Liver (tissue), 9 donors: ENCODE results near the gene FALEC. TPM values are rescaled to one million over a fixed set of nuclear protein-coding genes. Genes with fewer than 3 reads are reported as not detected.

Experiments
- DNase-seq: peaks from one replicate; pipeline ENCODE4 v3.0.0-alpha.2; 2017; ENCODE audit warnings: low spot score
- H3K27ac ChIP-seq, 2 donors: one replicate each; pipeline ENCODE4 v1.7.0; 2013; ENCODE audit warnings: inconsistent platforms in 2 of 2, low read length in 2 of 2, control low read depth in 1 of 2, low read depth in 1 of 2, mild to moderate bottlenecking in 1 of 2
- H3K27me3 ChIP-seq, 4 donors: one replicate each; pipeline versions ENCODE4 v1.6.1 to v1.7.0; 2013; ENCODE audit warnings: low read length in 3 of 4, inconsistent platforms in 1 of 4, mild to moderate bottlenecking in 1 of 4, moderate library complexity in 1 of 4; ENCODE audit not compliant: control insufficient read depth in 4 of 4, insufficient read depth in 4 of 4
- H3K36me3 ChIP-seq, 4 donors: one replicate each; pipeline versions ENCODE4 v1.6.1 to v1.7.0; 2013; ENCODE audit warnings: low read length in 3 of 4, mild to moderate bottlenecking in 3 of 4, low read depth in 1 of 4, moderate library complexity in 1 of 4; ENCODE audit not compliant: control insufficient read depth in 4 of 4, insufficient read depth in 3 of 4
- H3K4me1 ChIP-seq, 4 donors: one replicate each; pipeline versions ENCODE4 v1.6.1 to v1.7.0; 2013; ENCODE audit warnings: low read length in 3 of 4, mild to moderate bottlenecking in 3 of 4, moderate library complexity in 1 of 4; ENCODE audit not compliant: control insufficient read depth in 4 of 4, insufficient read depth in 4 of 4
- H3K4me3 ChIP-seq, 3 donors: one replicate each; pipeline versions ENCODE4 v1.6.1 to v1.7.0; 2013; ENCODE audit warnings: low read length in 3 of 3, control low read depth in 1 of 3, low read depth in 1 of 3, mild to moderate bottlenecking in 1 of 3
- H3K9ac ChIP-seq, 2 donors: one replicate each; pipeline ENCODE4 v1.7.0; 2013; ENCODE audit warnings: low read length in 2 of 2, mild to moderate bottlenecking in 2 of 2, moderate library complexity in 2 of 2, control low read depth in 1 of 2, low read depth in 1 of 2
- H3K9me3 ChIP-seq, 4 donors: one replicate each; pipeline versions ENCODE4 v1.6.1 to v1.7.0; 2013; ENCODE audit warnings: low read length in 3 of 4; ENCODE audit not compliant: control insufficient read depth in 4 of 4
- EGR1 ChIP-seq, 2 donors: IDR thresholded peaks; 2 replicates each; pipeline ENCODE4 v1.6.1; 2016 to 2018; ENCODE audit warnings: antibody characterized with exemption in 2 of 2, low read depth in 2 of 2
- FOXA1 ChIP-seq: IDR thresholded peaks from 2 replicates; pipeline ENCODE4 v1.6.1; 2016; ENCODE audit warnings: antibody characterized with exemption
- FOXA2 ChIP-seq: IDR thresholded peaks from 2 replicates; pipeline ENCODE4 v1.6.1; 2016; ENCODE audit warnings: antibody characterized with exemption
- GABPA ChIP-seq, 2 donors: IDR thresholded peaks in 1 of 2; conservative IDR thresholded peaks in 1 of 2; 2 replicates each; pipeline ENCODE4 v1.6.1; 2016; ENCODE audit warnings: antibody characterized with exemption in 2 of 2, mild to moderate bottlenecking in 1 of 2, moderate library complexity in 1 of 2
- HNF4A ChIP-seq, 2 donors: conservative IDR thresholded peaks; 2 replicates each; pipeline ENCODE4 v1.6.1; 2016; ENCODE audit warnings: antibody characterized with exemption in 2 of 2, mild to moderate bottlenecking in 2 of 2
- HNF4G ChIP-seq: IDR thresholded peaks from 2 replicates; pipeline ENCODE4 v1.6.1; 2016; ENCODE audit warnings: antibody characterized with exemption
- NR2F2 ChIP-seq: IDR thresholded peaks from 2 replicates; pipeline ENCODE4 v1.6.1; 2016; ENCODE audit warnings: antibody characterized with exemption
- RAD21 ChIP-seq, 2 donors: IDR thresholded peaks; 2 replicates each; pipeline ENCODE4 v1.6.1; 2016; ENCODE audit warnings: antibody characterized with exemption in 2 of 2, mild to moderate bottlenecking in 2 of 2
- RXRA ChIP-seq, 2 donors: IDR thresholded peaks; 2 replicates each; pipeline ENCODE4 v1.6.1; 2017 to 2018; ENCODE audit warnings: antibody characterized with exemption in 2 of 2, mild to moderate bottlenecking in 1 of 2
- SP1 ChIP-seq: IDR thresholded peaks from 2 replicates; pipeline ENCODE4 v1.6.1; 2018; ENCODE audit warnings: antibody characterized with exemption, mild to moderate bottlenecking
- TAF1 ChIP-seq: conservative IDR thresholded peaks from 2 replicates; pipeline ENCODE4 v1.6.1; 2016; ENCODE audit warnings: antibody characterized with exemption, mild to moderate bottlenecking
- YY1 ChIP-seq: IDR thresholded peaks from 2 replicates; pipeline ENCODE4 v1.6.1; 2016; ENCODE audit warnings: antibody characterized with exemption, mild to moderate bottlenecking
- ZBTB33 ChIP-seq: IDR thresholded peaks from 2 replicates; pipeline ENCODE4 v1.6.1; 2016; ENCODE audit warnings: antibody characterized with exemption
- WGBS: extraction: QIAGEN DNeasy Blood & Tissue Kit; methylation state at CpG from one replicate; pipeline ENCODE4 v1.1.7; 2013; 5-methylcytosine and 5-hydroxymethylcytosine counted together
- polyA plus RNA-seq, 2 donors: library from polyadenylated mRNA; stranded (reverse) in 1 of 2; unstranded in 1 of 2; fragments of 200-250 nt in 1 of 2; fragments of >200 nt in 1 of 2; fragmentation: Nextera tagmentation in 1 of 2; extraction: Ambion mirVana in 1 of 2; gene quantifications; one replicate each; pipeline versions ENCODE4 v1.2.1 to v1.2.3, GENCODE V29; 2013 to 2015
- total RNA-seq, 2 donors: library from RNA; depleted of rRNA; stranded (reverse); fragments of >200 nt; gene quantifications; one replicate each; pipeline ENCODE4 v1.2.3, GENCODE V29; 2014
- TF ChIP-seq, protein P1 (sequence below): fragments of 150-350 bp; IDR thresholded peaks from 2 replicates; pipeline ENCODE4 v1.5.1; 2017; ENCODE audit warnings: improper control_type of control experiment, low read depth, low read length; ENCODE audit not compliant: missing input control
- TF ChIP-seq, protein P2 (sequence below): IDR thresholded peaks from 2 replicates; pipeline ENCODE4 v1.6.1; 2016; ENCODE audit warnings: antibody characterized with exemption
- TF ChIP-seq, protein P3 (sequence below): IDR thresholded peaks from 2 replicates; pipeline ENCODE4 v1.6.1; 2016; ENCODE audit warnings: antibody characterized with exemption
- TF ChIP-seq, protein P4 (sequence below): IDR thresholded peaks from 2 replicates; pipeline ENCODE4 v1.6.1; 2016; ENCODE audit warnings: antibody characterized with exemption, mild to moderate bottlenecking
- donor health status: healthy.
- donor health status: healthy.
- donor health status: healthy.
- donor health status: healthy.
- donor health status: healthy.

The FALEC gene
- total and polyA plus RNA-seq, 4 donors = not detected

DNA sequence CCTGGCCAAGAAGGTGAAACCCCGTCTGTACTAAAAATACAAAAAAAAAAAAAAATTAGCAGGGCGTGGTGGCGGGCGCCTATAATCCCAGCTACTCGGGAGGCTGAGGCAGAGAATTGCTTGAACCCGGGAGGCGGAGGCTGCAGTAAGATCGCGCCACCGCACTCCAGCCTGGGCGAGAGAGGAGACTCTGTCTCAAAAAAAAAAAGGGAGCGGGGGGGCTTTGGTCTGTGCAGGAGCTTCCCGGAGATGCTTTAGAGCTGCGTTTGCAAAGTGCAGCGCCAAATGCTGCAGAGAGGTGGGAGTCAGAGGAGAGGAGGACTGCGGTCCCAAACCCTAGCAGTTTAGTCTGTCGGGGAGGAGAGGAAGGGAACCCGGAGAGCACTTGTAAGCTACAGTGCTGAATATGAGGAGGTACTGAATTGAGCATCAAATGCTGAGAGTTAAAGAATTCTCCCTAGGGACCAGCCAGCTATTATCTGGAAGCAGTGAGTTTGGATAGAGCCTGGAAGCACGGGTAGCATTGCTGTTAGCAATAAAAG is 569 bp downstream of the FALEC start:
- H3K9me3 ChIP-seq = no peaks in the 10 kb centered on the region
- WGBS = 9% methylated on average over 19 of the region's 19 CpGs
- H3K36me3 ChIP-seq = no peaks in the 10 kb centered on the region
- no peak overlapping the region for H3K27ac ChIP-seq
- DNase-seq = no peak
- TF ChIP-seq SP1 (no peak), HNF4G (no peak), FOXA1 (no peak), YY1 (no peak), ZBTB33 (no peak), NR2F2 (no peak), HNF4A (conservative IDR thresholded peaks at IDR 0.05) (no peak), FOXA2 (no peak), GABPA (IDR thresholded peaks at IDR 0.05 in 1 of 2, conservative IDR thresholded peaks at IDR 0.05 in 1 of 2) (no peak), EGR1 (IDR thresholded peaks at IDR 0.05; ENCODE audit: low read depth in 2 of 2) (no peak), RAD21 (IDR thresholded peaks at IDR 0.05) (no peak), RXRA (IDR thresholded peaks at IDR 0.05) (no peak), TAF1 (no peak)
- TF ChIP-seq, protein P1, sequence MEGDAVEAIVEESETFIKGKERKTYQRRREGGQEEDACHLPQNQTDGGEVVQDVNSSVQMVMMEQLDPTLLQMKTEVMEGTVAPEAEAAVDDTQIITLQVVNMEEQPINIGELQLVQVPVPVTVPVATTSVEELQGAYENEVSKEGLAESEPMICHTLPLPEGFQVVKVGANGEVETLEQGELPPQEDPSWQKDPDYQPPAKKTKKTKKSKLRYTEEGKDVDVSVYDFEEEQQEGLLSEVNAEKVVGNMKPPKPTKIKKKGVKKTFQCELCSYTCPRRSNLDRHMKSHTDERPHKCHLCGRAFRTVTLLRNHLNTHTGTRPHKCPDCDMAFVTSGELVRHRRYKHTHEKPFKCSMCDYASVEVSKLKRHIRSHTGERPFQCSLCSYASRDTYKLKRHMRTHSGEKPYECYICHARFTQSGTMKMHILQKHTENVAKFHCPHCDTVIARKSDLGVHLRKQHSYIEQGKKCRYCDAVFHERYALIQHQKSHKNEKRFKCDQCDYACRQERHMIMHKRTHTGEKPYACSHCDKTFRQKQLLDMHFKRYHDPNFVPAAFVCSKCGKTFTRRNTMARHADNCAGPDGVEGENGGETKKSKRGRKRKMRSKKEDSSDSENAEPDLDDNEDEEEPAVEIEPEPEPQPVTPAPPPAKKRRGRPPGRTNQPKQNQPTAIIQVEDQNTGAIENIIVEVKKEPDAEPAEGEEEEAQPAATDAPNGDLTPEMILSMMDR = no peak
- TF ChIP-seq, protein P2, sequence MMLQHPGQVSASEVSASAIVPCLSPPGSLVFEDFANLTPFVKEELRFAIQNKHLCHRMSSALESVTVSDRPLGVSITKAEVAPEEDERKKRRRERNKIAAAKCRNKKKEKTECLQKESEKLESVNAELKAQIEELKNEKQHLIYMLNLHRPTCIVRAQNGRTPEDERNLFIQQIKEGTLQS = no peak
- TF ChIP-seq, protein P3, sequence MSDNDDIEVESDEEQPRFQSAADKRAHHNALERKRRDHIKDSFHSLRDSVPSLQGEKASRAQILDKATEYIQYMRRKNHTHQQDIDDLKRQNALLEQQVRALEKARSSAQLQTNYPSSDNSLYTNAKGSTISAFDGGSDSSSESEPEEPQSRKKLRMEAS = no peak
- TF ChIP-seq, protein P4, sequence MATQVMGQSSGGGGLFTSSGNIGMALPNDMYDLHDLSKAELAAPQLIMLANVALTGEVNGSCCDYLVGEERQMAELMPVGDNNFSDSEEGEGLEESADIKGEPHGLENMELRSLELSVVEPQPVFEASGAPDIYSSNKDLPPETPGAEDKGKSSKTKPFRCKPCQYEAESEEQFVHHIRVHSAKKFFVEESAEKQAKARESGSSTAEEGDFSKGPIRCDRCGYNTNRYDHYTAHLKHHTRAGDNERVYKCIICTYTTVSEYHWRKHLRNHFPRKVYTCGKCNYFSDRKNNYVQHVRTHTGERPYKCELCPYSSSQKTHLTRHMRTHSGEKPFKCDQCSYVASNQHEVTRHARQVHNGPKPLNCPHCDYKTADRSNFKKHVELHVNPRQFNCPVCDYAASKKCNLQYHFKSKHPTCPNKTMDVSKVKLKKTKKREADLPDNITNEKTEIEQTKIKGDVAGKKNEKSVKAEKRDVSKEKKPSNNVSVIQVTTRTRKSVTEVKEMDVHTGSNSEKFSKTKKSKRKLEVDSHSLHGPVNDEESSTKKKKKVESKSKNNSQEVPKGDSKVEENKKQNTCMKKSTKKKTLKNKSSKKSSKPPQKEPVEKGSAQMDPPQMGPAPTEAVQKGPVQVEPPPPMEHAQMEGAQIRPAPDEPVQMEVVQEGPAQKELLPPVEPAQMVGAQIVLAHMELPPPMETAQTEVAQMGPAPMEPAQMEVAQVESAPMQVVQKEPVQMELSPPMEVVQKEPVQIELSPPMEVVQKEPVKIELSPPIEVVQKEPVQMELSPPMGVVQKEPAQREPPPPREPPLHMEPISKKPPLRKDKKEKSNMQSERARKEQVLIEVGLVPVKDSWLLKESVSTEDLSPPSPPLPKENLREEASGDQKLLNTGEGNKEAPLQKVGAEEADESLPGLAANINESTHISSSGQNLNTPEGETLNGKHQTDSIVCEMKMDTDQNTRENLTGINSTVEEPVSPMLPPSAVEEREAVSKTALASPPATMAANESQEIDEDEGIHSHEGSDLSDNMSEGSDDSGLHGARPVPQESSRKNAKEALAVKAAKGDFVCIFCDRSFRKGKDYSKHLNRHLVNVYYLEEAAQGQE = no peak
- no peak overlapping the region for H3K9ac ChIP-seq
- no peaks in the 10 kb centered on the region for H3K27me3 ChIP-seq
- peaks cover 2 to 17% (median 9%) of the 10 kb centered on the region in 4 donors for H3K4me1 ChIP-seq
- H3K4me3 ChIP-seq = peak overlapping the region in 2 of 3 donors; percentile 47 to 60
